Kidney glomerular epithelial cell (primary cell): ENCODE measurements around the gene NFATC2.

Experiments
- DNase-seq: peaks from one replicate; lab custom pipeline; 2025; lab: John Stamatoyannopoulos, UW

Gene NFATC2

GRCh38 chr20:51374961-51375360 is 167.6 kb downstream of the NFATC2 start:
- DNase-seq = no peak

- no peak for DNase-seq
Measured at GRCh38 chr20:51374456-51374830, 168.1 kb downstream of the NFATC2 start.

DNA sequence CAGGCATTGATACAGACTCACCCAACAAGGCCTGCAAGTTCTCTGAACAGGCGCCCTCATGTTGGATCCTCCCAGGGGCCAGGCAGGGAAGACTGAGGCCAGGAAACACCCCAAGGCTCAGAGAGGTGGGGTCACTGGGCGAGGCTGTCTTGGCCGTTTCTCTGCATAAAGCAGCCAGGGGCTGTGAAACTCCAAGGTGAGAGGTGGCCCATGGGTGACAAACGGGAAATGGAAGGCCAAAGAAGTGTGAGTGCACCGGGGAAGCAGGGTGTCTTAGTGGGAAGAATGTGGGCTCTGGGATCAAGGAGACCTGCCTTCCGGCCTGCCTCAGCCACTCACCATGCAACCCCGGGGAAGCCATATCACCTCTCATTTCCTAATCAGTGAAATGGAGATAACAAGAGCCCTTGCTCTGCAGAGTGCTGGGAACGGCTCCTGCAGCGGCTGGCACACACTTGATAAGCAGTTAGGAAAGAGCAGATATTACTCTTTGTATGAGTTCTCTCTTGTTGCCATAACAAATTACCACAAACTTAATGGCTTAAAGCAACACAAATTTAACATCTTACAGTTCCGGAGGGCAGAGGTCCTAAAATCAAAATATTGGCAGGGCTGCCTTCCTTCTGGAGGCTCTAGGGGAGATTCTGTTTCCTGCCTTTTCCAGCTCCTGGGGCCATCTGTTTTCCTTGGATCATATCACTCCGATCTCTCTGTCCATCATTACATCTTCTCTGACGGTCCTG is 168.6 kb downstream of the NFATC2 start:
- no peak for DNase-seq

- DNase-seq = no peak
Measured at GRCh38 chr20:51372966-51373365, 169.6 kb downstream of the NFATC2 start.

DNA sequence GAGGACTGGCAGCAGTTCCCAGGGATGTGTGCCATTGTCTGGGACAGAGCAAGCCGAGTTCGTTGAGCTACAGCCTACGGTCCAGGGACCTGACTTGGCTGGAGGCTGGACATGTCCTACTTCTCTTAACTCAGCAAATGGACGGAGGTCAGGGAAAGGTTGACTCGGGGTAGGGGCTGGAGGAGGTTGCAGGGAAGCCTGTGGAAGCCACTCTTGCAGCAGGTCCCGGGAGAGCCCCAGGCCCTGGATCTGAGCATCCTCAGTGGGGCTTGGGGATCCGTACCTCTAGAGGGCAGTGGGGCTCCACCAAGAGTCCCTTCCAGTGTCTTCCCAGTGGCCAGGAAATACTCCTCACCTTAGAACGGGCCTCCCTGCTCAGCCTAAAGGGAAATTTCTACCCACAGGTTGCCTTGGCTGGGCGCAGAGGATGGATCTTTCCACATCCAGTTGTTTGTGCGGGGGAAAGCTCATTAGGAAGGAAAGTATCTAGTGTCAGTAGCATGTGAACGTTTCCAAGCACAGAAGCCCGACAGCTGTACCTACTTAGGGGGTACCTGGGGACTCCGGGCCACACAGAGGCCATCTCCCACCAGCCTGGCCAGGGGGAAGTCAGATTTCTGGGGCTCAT is 170.2 kb downstream of the NFATC2 start:
- DNase-seq = peak; percentile 42

DNA sequence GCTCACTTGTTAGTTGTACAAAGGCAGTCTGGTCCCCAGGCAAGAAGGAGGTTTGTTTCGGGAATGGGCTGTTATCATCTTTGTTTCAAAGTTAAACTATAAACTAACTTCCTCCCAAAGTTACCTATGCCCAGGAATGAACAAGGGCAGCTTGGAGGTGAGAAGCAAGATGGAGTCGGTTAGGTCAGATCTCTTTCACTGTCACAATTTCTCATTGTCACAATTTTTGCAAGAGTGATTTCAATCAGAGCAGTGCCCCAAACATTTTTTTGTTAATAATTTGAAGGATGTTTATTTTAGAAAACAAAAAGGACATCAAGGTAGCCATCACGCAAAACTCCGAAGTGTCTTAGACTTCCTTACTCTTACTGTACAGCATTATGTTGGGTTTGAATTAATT is 170.8 kb downstream of the NFATC2 start:
- DNase-seq = no peak

DNA sequence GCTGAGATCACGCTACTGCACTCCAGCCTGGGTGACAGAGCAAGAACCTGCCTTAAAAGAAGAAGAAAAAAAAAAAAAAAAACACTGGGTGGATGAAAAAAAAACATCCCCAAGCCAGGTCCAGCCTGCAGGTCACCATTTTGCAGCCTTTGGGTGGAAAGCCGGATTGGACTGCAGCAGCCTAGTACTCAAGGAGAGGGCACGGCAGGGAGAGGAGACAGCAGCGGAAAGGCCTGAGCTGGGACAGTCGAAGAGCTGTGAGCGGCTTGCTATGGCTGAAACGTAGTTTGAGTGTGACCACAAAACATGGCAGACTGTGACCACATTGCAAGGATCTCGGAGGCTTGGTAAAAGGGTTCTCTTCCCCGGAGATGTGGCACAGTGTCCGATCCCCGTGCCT is 173.0 kb downstream of the NFATC2 start:
- DNase-seq = no peak

DNA sequence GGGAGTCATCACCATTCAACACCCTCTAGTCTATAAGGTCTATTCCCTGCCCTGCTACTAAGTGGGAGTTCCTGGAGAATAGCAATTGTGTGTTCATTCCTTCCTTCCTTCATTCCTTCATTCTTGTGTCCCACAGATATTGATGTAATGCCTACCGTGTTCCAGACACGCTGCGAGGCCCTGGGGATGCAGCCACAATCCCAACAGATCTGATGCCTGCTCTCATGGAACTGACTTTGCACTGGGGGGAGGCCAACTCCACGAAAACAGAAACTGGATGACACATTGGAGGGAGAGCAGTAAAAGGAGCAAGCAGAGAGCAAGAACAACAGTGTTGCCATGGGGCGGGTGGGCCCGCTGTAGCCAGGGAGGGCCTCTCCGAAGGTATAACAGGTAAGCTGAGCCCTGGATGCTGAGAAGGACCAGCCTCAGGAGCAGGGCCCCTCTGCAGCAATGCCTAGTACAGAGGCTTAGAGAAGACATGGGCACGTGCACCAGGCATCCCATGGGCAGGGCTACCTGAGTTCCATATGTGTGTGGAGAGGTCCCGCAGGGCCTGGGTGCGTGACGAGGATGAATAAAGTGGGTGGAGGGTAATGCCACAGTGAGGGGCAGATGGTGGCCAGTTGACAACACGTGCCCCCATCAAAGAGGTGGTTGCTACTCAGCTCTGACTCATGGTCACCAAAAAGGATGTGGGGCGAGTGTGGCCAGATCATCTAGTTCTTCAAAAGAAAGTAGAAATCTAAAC is 173.9 kb downstream of the NFATC2 start:
- no peak for DNase-seq

DNA sequence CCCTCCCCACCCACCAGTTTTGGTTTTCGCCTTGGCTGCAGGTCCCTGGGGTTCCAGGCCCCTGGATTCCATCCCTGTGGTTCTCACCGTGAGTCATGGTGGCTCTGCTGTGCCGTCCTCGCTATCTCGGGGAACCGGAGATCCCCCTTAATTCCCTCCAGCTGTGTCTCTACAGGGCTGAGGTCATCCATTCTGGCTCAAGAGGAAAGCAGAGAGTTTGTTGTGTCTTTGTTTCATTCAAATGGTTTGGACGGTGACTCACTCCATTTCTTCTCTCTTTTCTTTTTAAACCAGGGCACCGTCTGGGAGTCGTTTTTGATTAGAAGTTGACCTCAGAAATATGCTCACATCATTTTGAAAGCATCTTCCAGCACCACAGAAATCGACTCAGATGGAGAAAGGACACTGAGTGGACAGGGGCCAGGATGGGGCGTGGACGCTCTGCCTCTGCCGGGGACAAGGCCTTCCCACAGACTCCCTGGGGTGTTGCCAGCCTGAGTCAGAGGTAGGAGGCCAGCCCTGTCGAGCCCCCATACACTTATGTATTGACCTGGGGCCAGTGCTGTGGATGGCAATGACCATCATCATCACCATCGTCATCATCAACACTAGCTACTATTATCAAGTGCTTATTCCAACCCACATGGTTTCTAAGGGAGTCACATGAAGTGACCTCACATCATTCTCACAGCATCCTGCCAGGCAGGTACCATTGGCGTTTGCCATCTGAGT is 176.2 kb downstream of the NFATC2 start:
- DNase-seq = peak; percentile 95

DNA sequence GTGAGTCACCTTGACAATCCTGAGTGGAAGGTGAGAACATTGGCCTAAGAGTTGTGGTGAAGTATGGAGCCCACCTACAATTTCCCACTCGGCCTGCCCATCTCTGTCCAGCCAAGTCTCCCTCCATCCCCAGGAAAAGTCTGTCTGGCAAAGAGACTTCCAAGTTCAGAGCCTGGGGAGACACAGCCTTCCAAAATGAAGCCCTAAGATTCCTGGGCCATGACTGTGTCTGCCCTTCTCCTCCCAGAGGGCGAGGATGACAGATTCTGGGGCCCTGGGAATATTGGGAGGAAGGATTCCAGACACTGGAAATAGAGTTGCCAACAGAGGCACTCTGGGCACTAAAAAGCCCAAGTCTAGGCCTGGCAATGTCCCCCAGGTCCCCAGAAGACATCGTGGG is 176.8 kb downstream of the NFATC2 start:
- DNase-seq = peak; percentile 72

GRCh38 chr20:51363813-51364212 is 178.7 kb downstream of the NFATC2 start:
- DNase-seq = no peak

DNA sequence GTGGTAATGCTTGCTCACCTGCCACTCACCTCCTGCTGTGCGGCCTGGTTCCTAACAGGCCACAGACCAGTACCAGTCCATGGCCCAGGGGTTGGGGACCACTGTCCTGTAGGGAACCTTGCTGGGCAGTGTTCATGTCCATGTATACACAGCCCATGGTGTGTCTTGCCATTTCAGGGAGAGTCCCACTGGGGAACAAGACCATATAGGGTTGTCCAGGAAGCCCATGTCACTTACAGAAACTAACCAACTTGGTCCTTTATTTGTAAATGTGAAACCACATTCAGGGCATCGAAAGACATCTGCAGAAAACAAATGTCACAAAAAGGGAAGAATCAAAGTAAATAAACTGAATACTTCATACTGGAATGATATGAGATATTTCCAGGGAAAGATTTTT is 179.1 kb downstream of the NFATC2 start:
- DNase-seq = no peak

DNA sequence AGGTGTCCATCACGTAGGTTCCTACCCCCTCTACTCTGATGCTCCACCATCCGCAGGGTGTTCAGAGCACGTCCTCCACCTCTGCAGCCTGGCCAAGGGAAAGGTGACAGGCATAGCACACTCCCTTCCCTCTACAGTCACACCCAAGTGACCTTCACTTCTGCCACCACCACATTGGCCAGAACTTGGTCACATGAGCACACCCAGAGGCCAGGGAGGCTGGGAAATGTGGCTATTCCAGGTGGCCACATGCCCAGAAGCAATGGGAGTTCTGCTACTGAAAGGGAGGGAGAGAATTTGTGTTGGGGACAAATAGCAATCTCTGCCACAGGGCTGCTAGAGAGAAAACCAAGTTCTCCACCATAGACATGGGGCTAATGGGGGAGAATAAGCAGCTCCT is 180.3 kb downstream of the NFATC2 start:
- DNase-seq = no peak

DNA sequence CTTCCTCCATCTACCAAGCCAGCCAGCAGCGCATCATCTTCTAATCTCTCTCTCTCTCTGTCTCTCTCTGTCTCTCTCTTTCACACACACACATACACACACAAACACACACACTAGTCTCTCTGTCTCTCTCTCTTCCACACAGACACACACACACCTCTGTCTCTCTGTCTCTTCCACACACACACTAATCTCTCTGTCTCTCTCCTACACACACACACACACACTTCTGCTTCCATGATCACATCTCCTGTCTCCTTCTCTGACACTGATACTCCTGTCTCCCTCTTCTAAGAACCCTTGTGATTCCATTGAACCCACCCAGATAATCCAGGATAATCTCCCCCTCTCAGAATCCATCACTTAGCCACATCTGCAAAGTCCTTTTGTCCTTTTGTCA is 181.3 kb downstream of the NFATC2 start:
- no peak for DNase-seq

DNA sequence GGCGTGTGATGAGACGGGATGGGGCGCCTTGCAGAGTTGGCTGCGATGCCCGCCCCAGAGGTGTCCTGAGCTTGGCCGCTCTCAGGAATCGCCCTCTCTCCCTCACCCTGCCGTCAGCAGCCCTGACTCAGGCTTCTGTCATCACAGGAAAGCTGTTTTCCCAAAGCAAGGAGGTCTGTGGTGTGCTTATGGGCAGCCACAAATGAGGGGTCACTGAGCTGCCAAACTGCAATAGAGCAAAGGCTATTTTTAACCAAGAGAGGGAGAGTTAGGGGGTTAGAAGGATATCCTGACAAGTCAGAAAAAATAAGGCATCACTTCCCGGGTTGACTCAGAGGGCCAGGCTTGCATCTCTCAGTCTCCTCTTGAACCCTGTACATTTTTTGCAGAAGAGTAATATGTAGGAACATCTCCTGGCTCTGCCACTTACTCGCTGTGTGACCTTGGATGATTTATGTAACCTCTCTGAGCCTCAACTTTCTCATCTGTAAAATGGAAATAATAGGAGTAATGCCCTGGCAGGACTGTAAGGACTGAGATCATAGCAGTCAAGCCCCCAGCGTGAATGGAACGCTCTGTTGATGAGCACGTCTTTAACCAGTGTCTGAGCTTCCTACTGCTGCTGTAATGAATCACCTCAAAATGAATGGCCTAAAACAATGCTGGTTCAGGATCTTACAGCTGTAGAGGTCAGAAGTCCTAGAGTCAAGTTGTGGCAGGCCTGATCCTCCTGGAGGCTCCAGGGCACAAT is 181.9 kb downstream of the NFATC2 start:
- peak; percentile 97 for DNase-seq

DNA sequence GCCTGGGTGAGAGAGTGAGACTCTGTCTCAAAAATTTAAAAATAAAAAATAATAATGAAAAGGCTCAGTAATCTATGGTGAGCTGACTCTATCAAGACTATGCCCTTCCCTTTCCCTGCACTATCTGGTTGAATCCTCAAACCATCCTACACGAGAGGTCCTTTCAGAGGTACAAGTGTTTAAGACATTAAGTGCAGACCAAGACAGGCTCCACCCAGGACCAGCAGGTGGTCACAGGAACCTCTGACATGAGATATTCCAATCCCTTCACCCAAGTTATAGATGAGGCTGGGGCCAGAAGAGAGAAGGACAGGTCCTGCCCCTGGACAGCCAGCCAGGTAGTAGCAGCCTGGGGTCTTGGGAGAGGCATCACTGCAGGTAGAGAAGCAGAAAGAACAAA is 182.6 kb downstream of the NFATC2 start:
- DNase-seq = no peak

DNA sequence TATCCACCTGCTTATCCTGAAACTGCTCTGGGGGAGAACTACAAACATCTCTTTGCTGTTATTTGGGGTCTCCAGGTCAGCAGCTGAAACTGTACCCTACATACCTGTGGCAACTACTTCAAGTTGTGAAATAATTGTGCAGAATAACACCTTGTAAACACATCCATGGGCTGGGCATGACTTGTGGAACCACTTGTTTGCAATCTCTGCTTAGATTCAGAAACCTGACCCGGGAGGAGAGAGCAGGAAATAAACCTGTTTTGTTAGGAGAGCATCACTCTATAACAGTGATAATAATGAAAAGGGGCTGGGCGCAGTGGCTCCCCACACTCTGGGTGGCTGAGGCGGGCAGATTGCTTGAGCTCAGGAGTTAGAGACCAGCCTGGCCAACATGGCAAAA is 183.1 kb downstream of the NFATC2 start:
- DNase-seq = no peak

DNA sequence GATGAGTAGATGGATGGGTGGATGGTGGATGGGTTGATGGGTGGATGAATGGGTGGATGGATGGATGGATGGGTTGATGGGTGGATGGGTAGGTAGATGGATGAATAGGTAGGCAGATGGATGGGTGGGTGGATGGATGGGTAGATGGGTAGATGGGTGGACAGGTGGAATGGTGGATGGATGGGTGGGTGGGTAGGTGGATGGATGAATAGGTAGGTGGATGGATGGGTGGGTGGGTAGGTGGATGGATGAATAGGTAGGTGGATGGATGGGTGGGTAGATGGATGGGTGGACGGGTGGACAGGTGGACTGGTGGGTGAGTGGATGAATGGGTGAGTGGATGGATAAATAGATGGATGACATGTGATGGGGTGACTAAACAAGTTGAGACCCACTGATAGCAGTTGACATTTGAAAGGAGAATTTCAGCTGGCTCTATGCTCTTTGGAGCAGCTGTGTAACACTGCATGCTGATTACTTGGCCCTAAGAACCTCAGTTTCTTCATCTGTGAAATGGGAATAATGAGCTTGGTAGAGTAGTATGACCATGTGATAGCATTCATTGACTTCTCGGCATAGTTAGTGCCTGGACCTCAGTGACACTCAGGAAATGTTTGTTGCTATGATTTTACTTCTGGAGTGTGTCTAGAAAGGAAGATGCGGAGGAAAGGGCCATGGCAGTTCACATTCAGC is 184.3 kb downstream of the NFATC2 start:
- DNase-seq = no peak

DNA sequence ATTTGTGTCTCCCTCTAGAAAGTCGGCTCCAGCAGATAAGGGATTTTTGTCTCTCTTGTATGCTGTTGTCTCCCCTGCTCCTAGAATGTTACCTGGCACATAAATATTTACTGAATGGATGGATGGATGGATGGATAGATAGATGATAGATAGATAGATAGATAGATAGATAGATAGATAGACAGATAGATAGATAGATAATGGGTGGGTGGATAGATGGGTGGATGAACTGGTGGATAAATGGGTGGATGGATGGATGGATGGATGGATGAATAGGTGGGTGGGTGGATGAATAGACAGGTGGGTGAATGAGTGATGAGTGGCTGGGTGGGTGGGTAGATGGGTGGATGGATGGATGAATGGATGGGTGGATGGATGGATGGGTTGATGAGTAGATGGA is 185.0 kb downstream of the NFATC2 start:
- DNase-seq = no peak

- no peak for DNase-seq
Measured at GRCh38 chr20:51356871-51357270, 185.6 kb downstream of the NFATC2 start.

- peak; percentile 90 for DNase-seq
Measured at GRCh38 chr20:51354769-51355319, 187.7 kb downstream of the NFATC2 start.
